ENCODE results near the gene LYRM4. TPM values are rescaled to one million over a fixed set of nuclear protein-coding genes. Genes with fewer than 3 reads are reported as not detected.

The LYRM4 gene
- total RNA-seq, 1 experiment from 2014 or later = 44.3 TPM

DNA sequence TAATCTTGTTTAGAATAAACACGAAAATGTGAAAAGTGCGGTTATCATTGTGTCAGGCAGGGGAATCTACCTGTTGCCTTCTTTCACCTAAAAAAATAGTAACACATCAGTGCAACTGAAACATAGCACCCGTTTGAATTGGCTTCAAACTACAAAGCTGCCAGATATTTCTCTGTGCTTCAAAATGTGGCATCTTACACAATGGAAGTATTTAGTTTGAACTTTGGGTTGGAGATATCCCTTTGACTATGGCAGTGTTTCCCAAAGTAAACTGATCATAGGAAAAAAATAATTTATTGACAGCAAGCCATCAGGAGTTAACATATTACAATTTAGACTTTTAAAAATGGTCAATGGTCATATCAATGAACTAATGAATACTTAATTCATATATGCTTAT, 172.0 kb downstream of the LYRM4 start:
- Histone ChIP-seq H2BK5ac (ENCODE audit: insufficient read length, low read length) (no peak overlapping the region), H3K79me1 (ENCODE audit: insufficient read depth, low read depth, low read length, poor library complexity, severe bottlenecking) (no peaks in the 10 kb centered on the region), H3K4ac (ENCODE audit: low read depth, low read length) (no peak overlapping the region), H3K23ac (ENCODE audit: insufficient read length, low read depth, low read length) (no peak overlapping the region), H3K18ac (ENCODE audit: insufficient read length, low read depth, low read length) (no peak overlapping the region), H3K14ac (ENCODE audit: insufficient read depth, low read length) (no peak overlapping the region), H4K8ac (replicated peaks; ENCODE audit: insufficient read length, low read depth, low read length) (no peak overlapping the region), H2BK12ac (ENCODE audit: insufficient read length, low read depth, low read length) (no peak overlapping the region), H3T11ph (ENCODE audit: low read length) (no peak overlapping the region), H3K9ac (ENCODE audit: extremely low read depth, insufficient read length, low read length) (no peak overlapping the region), H3K27me3 (ENCODE audit: insufficient read depth, low read length) (peaks cover 23% of the 10 kb centered on the region; the same call in 1 of the 2 replicates), H3K27ac (ENCODE audit: insufficient read length, low read depth, low read length) (no peak overlapping the region), H4K91ac (ENCODE audit: insufficient read length, low read depth, low read length) (no peak overlapping the region), H3K9me3 (ENCODE audit: control insufficient read depth, low read depth, low read length) (no peaks in the 10 kb centered on the region), H2BK15ac (ENCODE audit: low read depth, low read length) (no peak overlapping the region), H3K79me2 (ENCODE audit: insufficient read depth, low read length) (no peaks in the 10 kb centered on the region), H4K5ac (ENCODE audit: insufficient read length, low read depth, low read length) (no peak overlapping the region), H3K4me1 (ENCODE audit: insufficient read depth, low read length) (no peaks in the 10 kb centered on the region), H2BK120ac (ENCODE audit: low read depth, low read length, poor library complexity, severe bottlenecking) (no peak overlapping the region), H4K20me1 (ENCODE audit: control insufficient read depth, insufficient read depth, insufficient read length) (no peaks in the 10 kb centered on the region), H2BK20ac (ENCODE audit: low read depth, low read length, poor library complexity, severe bottlenecking) (no peak overlapping the region), H3K56ac (ENCODE audit: insufficient read length, low read depth, low read length) (no peak overlapping the region), H2AK5ac (ENCODE audit: insufficient read length, low read length) (no peak overlapping the region), H2AFZ (ENCODE audit: low read length) (no peak overlapping the region), H3K23me2 (ENCODE audit: insufficient read length, low read depth, low read length, poor library complexity, severe bottlenecking) (peaks cover 23% of the 10 kb centered on the region), H3K4me2 (ENCODE audit: insufficient read depth, insufficient read length, low read length) (no peak overlapping the region)
- DNase-seq = no peak
- H3K4me3 Mint-ChIP-seq = no peak overlapping the region
- TF ChIP-seq, protein P1, sequence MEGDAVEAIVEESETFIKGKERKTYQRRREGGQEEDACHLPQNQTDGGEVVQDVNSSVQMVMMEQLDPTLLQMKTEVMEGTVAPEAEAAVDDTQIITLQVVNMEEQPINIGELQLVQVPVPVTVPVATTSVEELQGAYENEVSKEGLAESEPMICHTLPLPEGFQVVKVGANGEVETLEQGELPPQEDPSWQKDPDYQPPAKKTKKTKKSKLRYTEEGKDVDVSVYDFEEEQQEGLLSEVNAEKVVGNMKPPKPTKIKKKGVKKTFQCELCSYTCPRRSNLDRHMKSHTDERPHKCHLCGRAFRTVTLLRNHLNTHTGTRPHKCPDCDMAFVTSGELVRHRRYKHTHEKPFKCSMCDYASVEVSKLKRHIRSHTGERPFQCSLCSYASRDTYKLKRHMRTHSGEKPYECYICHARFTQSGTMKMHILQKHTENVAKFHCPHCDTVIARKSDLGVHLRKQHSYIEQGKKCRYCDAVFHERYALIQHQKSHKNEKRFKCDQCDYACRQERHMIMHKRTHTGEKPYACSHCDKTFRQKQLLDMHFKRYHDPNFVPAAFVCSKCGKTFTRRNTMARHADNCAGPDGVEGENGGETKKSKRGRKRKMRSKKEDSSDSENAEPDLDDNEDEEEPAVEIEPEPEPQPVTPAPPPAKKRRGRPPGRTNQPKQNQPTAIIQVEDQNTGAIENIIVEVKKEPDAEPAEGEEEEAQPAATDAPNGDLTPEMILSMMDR (conservative IDR thresholded peaks at IDR 0.05) = no peak
- peaks cover 72% of the 10 kb centered on the region for H3K27me3 Mint-ChIP-seq (ENCODE audit: low read depth)
- H3K9me3 Mint-ChIP-seq = peaks cover 2 to 8% of the 10 kb centered on the region in 2 experiments; a peak in 2 of 5 replicates
- no CpG with 5 or more reads among the region's 3 CpGs for WGBS (ENCODE audit: extremely low coverage, insufficient read length, low lambda C conversion rate)
- H3K36me3 Mint-ChIP-seq (ENCODE audit: insufficient read depth in 1 of 3, low read depth in 3 of 3) = 0 out of 7 replicates have a peak, but pooled peaks cover 0 to 4% (median 0%) of the 10 kb centered on the region in 3 experiments
- H3K4me1 Mint-ChIP-seq = peaks cover 9% of the 10 kb centered on the region in 2 experiments
- H3K27ac Mint-ChIP-seq = no peak overlapping the region

Data from H9 (cell line).